ENCODE results near the gene NLGN1.

The NLGN1 gene

GRCh38 chr3:174295306-174296092 lies 898.0 kb downstream of the NLGN1 start:
- no peak overlapping the region for H3K4me3 ChIP-seq
- no peak overlapping the region for H3K9ac ChIP-seq

GRCh38 chr3:174302746-174303315 lies 905.3 kb downstream of the NLGN1 start:
- H4K20me1 ChIP-seq = no peaks in the 10 kb centered on the region
- H3K9ac ChIP-seq = no peak overlapping the region
- H3K4me3 ChIP-seq = no peak overlapping the region
- H3K36me3 ChIP-seq = no peaks in the 10 kb centered on the region
- H3K27me3 ChIP-seq = no peaks in the 10 kb centered on the region
- no peaks in the 10 kb centered on the region for H3K4me1 ChIP-seq
- no peak for TF ChIP-seq Cebpa-rat (IDR thresholded peaks at IDR 0.05)
- no peak overlapping the region for H3K27ac ChIP-seq
- no peaks in the 10 kb centered on the region for H3K9me3 ChIP-seq
- no peak overlapping the region for H3K4me2 ChIP-seq

More at GRCh38 chr3:174295306-174296092, 898.0 kb downstream of the NLGN1 start:
- H3K27me3 ChIP-seq = no peaks in the 10 kb centered on the region
- H3K9me3 ChIP-seq = no peaks in the 10 kb centered on the region
- no peak overlapping the region for H3K27ac ChIP-seq
- H3K4me1 ChIP-seq = no peaks in the 10 kb centered on the region
- TF ChIP-seq Cebpa-rat (IDR thresholded peaks at IDR 0.05) = no peak
- H3K36me3 ChIP-seq = no peaks in the 10 kb centered on the region
- H3K4me2 ChIP-seq = no peak overlapping the region
- H4K20me1 ChIP-seq = no peaks in the 10 kb centered on the region

GRCh38 chr3:174303907-174304560 lies 906.5 kb downstream of the NLGN1 start:
- Histone ChIP-seq H3K27me3 (no peaks in the 10 kb centered on the region), H3K9me3 (no peaks in the 10 kb centered on the region), H4K20me1 (no peaks in the 10 kb centered on the region), H3K4me2 (no peak overlapping the region), H3K4me3 (no peak overlapping the region), H3K4me1 (no peaks in the 10 kb centered on the region), H3K9ac (no peak overlapping the region), H3K36me3 (no peaks in the 10 kb centered on the region), H3K27ac (no peak overlapping the region)
- no peak for TF ChIP-seq Cebpa-rat (IDR thresholded peaks at IDR 0.05)

GRCh38 chr3:174308736-174309135 lies 911.2 kb downstream of the NLGN1 start:
- Histone ChIP-seq H3K4me2 (no peak overlapping the region), H3K27ac (no peak overlapping the region), H3K4me1 (no peaks in the 10 kb centered on the region), H3K9ac (no peak overlapping the region), H4K20me1 (no peaks in the 10 kb centered on the region), H3K27me3 (no peaks in the 10 kb centered on the region), H3K4me3 (no peak overlapping the region), H3K9me3 (no peaks in the 10 kb centered on the region), H3K36me3 (no peaks in the 10 kb centered on the region)
- TF ChIP-seq Cebpa-rat (IDR thresholded peaks at IDR 0.05) = no peak

- Histone ChIP-seq H3K36me3 (no peaks in the 10 kb centered on the region), H3K4me2 (no peak overlapping the region), H3K4me1 (no peaks in the 10 kb centered on the region), H4K20me1 (no peaks in the 10 kb centered on the region), H3K9ac (no peak overlapping the region), H3K27me3 (no peaks in the 10 kb centered on the region), H3K27ac (no peak overlapping the region), H3K9me3 (no peaks in the 10 kb centered on the region), H3K4me3 (no peak overlapping the region)
- TF ChIP-seq Cebpa-rat (IDR thresholded peaks at IDR 0.05) = no peak
Measured at GRCh38 chr3:174310475-174310983, 913.0 kb downstream of the NLGN1 start.

- Histone ChIP-seq H3K9ac (no peak overlapping the region), H3K27me3 (no peaks in the 10 kb centered on the region), H3K4me3 (no peak overlapping the region), H3K36me3 (no peaks in the 10 kb centered on the region), H3K4me1 (no peaks in the 10 kb centered on the region), H3K27ac (no peak overlapping the region), H3K4me2 (no peak overlapping the region), H3K9me3 (no peaks in the 10 kb centered on the region), H4K20me1 (no peaks in the 10 kb centered on the region)
- TF ChIP-seq Cebpa-rat (IDR thresholded peaks at IDR 0.05) = no peak
Measured at GRCh38 chr3:174315225-174315624, 917.7 kb downstream of the NLGN1 start.

- TF ChIP-seq Cebpa-rat (IDR thresholded peaks at IDR 0.05) = no peak
- H3K27me3 ChIP-seq = no peaks in the 10 kb centered on the region
- no peaks in the 10 kb centered on the region for H3K36me3 ChIP-seq
- H3K4me2 ChIP-seq = no peak overlapping the region
- no peaks in the 10 kb centered on the region for H3K4me1 ChIP-seq
- H3K9me3 ChIP-seq = peaks cover 5% of the 10 kb centered on the region; the same call in 1 of the 2 replicates
- H4K20me1 ChIP-seq = no peaks in the 10 kb centered on the region
- H3K9ac ChIP-seq = no peak overlapping the region
- H3K4me3 ChIP-seq = no peak overlapping the region
- no peak overlapping the region for H3K27ac ChIP-seq
Measured at GRCh38 chr3:174317005-174317404, 919.5 kb downstream of the NLGN1 start.

- TF ChIP-seq Cebpa-rat (IDR thresholded peaks at IDR 0.05) = no peak
- Histone ChIP-seq H4K20me1 (no peaks in the 10 kb centered on the region), H3K9me3 (peaks cover 5% of the 10 kb centered on the region; the same call in 1 of the 2 replicates), H3K9ac (no peak overlapping the region), H3K36me3 (no peaks in the 10 kb centered on the region), H3K27me3 (no peaks in the 10 kb centered on the region), H3K27ac (no peak overlapping the region), H3K4me1 (no peaks in the 10 kb centered on the region), H3K4me2 (no peak overlapping the region), H3K4me3 (no peak overlapping the region)
Measured at GRCh38 chr3:174318181-174318580, 920.6 kb downstream of the NLGN1 start.

- Histone ChIP-seq H3K4me1 (no peaks in the 10 kb centered on the region), H3K27me3 (no peaks in the 10 kb centered on the region), H3K27ac (no peak overlapping the region), H3K4me3 (no peak overlapping the region), H3K9me3 (peaks cover 5% of the 10 kb centered on the region; the same call in 1 of the 2 replicates), H3K36me3 (no peaks in the 10 kb centered on the region), H3K4me2 (no peak overlapping the region), H4K20me1 (no peaks in the 10 kb centered on the region), H3K9ac (no peak overlapping the region)
- no peak for TF ChIP-seq Cebpa-rat (IDR thresholded peaks at IDR 0.05)
Measured at GRCh38 chr3:174321548-174321947, 924.0 kb downstream of the NLGN1 start.

- Histone ChIP-seq H4K20me1 (no peaks in the 10 kb centered on the region), H3K27ac (no peak overlapping the region), H3K27me3 (no peaks in the 10 kb centered on the region), H3K36me3 (no peaks in the 10 kb centered on the region), H3K4me2 (no peak overlapping the region), H3K4me3 (no peak overlapping the region), H3K9me3 (peaks cover 5% of the 10 kb centered on the region; the same call in 1 of the 2 replicates), H3K9ac (no peak overlapping the region), H3K4me1 (no peaks in the 10 kb centered on the region)
- TF ChIP-seq Cebpa-rat (IDR thresholded peaks at IDR 0.05) = no peak
Measured at GRCh38 chr3:174322789-174323188, 925.2 kb downstream of the NLGN1 start.

All from BLaER1 (cell line).